Endothelial cell of umbilical vein (primary cell): Measurements from ENCODE around the gene FRMD5.
"Not testable (repeated sequence)": the region's sequence is repeated elsewhere in the genome, so short reads cannot be mapped to it uniquely, and the experiment has no call there.

Source experiments
- EZH2 ChIP-seq: IDR thresholded peaks from 2 replicates; pipeline ENCODE4 v1.6.1; 2012; ENCODE audit warnings: borderline replicate concordance, low read depth, mild to moderate bottlenecking, moderate library complexity, low read length, inconsistent platforms; ENCODE audit not compliant: severe bottlenecking
- MYC ChIP-seq: IDR thresholded peaks from one replicate; pipeline ENCODE4 v1.6.1; 2011; ENCODE audit warnings: mild to moderate bottlenecking, low read depth, low read length
- POLR2AphosphoS5 ChIP-seq: IDR thresholded peaks from 2 replicates; pipeline ENCODE4 v1.6.1; 2012; ENCODE audit warnings: low read depth, mild to moderate bottlenecking, control low read depth, low read length, moderate library complexity; ENCODE audit not compliant: insufficient read depth
- TF ChIP-seq, protein P1 (sequence below), 2 donors: IDR thresholded peaks; 1 replicate in 1 of 2; 2 replicates in 1 of 2; pipeline ENCODE4 v1.5.1; 2011; ENCODE audit warnings: low read length in 2 of 2, mild to moderate bottlenecking in 2 of 2, moderate library complexity in 2 of 2, control low read depth in 1 of 2, inconsistent platforms in 1 of 2, low read depth in 1 of 2; ENCODE audit not compliant: insufficient read depth in 1 of 2; ENCODE audit errors: extremely low read depth in 1 of 2
- TF ChIP-seq, protein P2 (sequence below): IDR thresholded peaks from 2 replicates; pipeline ENCODE4 v1.6.1; 2011; ENCODE audit not compliant: insufficient read depth, insufficient read length

DNA sequence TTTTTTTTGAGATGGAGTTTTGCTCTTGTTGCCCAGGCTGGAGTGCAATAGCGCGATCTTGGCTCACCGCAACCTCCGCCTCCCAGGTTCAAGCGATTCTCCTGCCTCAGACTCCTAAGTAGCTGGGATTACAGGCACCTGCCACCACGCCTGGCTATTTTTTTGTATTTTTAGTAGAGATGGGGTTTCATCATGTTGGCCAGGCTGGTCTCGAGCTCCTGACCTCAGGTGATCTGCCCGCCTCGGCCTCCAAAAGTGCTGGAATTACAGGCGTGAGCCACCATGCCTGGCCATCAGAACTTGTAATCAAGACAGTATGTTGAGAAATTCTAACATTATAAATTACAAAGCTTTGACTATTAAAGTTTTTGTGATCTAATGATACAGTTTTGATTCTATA, 328.4 kb downstream of the FRMD5 start:
- TF ChIP-seq, protein P1, sequence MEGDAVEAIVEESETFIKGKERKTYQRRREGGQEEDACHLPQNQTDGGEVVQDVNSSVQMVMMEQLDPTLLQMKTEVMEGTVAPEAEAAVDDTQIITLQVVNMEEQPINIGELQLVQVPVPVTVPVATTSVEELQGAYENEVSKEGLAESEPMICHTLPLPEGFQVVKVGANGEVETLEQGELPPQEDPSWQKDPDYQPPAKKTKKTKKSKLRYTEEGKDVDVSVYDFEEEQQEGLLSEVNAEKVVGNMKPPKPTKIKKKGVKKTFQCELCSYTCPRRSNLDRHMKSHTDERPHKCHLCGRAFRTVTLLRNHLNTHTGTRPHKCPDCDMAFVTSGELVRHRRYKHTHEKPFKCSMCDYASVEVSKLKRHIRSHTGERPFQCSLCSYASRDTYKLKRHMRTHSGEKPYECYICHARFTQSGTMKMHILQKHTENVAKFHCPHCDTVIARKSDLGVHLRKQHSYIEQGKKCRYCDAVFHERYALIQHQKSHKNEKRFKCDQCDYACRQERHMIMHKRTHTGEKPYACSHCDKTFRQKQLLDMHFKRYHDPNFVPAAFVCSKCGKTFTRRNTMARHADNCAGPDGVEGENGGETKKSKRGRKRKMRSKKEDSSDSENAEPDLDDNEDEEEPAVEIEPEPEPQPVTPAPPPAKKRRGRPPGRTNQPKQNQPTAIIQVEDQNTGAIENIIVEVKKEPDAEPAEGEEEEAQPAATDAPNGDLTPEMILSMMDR (IDR thresholded peaks at IDR 0.05; ENCODE audit: extremely low read depth in 1 of 2, insufficient read depth in 1 of 2, low read depth in 1 of 2, low read length in 2 of 2) = not testable (repeated sequence)
- not testable (repeated sequence) for TF ChIP-seq MYC, EZH2, POLR2AphosphoS5
- TF ChIP-seq, protein P2, sequence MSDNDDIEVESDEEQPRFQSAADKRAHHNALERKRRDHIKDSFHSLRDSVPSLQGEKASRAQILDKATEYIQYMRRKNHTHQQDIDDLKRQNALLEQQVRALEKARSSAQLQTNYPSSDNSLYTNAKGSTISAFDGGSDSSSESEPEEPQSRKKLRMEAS = not testable (repeated sequence)
